Muscle layer of duodenum (tissue), 2 donors: ENCODE results near the gene TLX1.

ENCODE experiments used
- H3K27ac ChIP-seq: one replicate; pipeline ENCODE4 v1.7.0; 2013; ENCODE audit warnings: mild to moderate bottlenecking, low read length
- H3K27me3 ChIP-seq: one replicate; pipeline ENCODE4 v1.7.0; 2013; ENCODE audit warnings: low read depth, mild to moderate bottlenecking, control low read depth, low read length
- H3K36me3 ChIP-seq, 2 donors: one replicate each; pipeline ENCODE4 v1.7.0; 2013; ENCODE audit warnings: low read length in 2 of 2, control low read depth in 1 of 2, mild to moderate bottlenecking in 1 of 2; ENCODE audit not compliant: insufficient read depth in 2 of 2, control insufficient read depth in 1 of 2
- H3K4me1 ChIP-seq, 2 donors: one replicate each; pipeline ENCODE4 v1.7.0; 2013; ENCODE audit warnings: low read length in 2 of 2, mild to moderate bottlenecking in 2 of 2, control low read depth in 1 of 2, moderate library complexity in 1 of 2; ENCODE audit not compliant: insufficient read depth in 2 of 2, control insufficient read depth in 1 of 2
- H3K4me3 ChIP-seq, 2 donors: one replicate each; pipeline ENCODE4 v1.7.0; 2013; ENCODE audit warnings: low read length in 2 of 2, low read depth in 1 of 2, mild to moderate bottlenecking in 1 of 2
- H3K9me3 ChIP-seq, 2 donors: one replicate each; pipeline ENCODE4 v1.7.0; 2013; ENCODE audit warnings: low read length in 2 of 2, control low read depth in 1 of 2, mild to moderate bottlenecking in 1 of 2; ENCODE audit not compliant: control insufficient read depth in 1 of 2
- donor health status: healthy.

TLX1 gene

GRCh38 chr10:101162677-101163076, 31.6 kb downstream of the TLX1 start:
- Histone ChIP-seq H3K4me1 (no peaks in the 10 kb centered on the region), H3K27ac (no peak overlapping the region), H3K36me3 (no peaks in the 10 kb centered on the region), H3K4me3 (no peak overlapping the region), H3K27me3 (peaks cover 16% of the 10 kb centered on the region), H3K9me3 (no peaks in the 10 kb centered on the region)

- Histone ChIP-seq H3K27me3 (peaks cover 16% of the 10 kb centered on the region), H3K36me3 (no peaks in the 10 kb centered on the region), H3K27ac (no peak overlapping the region), H3K9me3 (no peaks in the 10 kb centered on the region), H3K4me3 (no peak overlapping the region), H3K4me1 (no peaks in the 10 kb centered on the region)
Observed at GRCh38 chr10:101164020-101164419, 32.9 kb downstream of the TLX1 start.

GRCh38 chr10:101165736-101166135, 34.6 kb downstream of the TLX1 start:
- Histone ChIP-seq H3K36me3 (no peaks in the 10 kb centered on the region), H3K9me3 (no peaks in the 10 kb centered on the region), H3K4me1 (no peaks in the 10 kb centered on the region), H3K27ac (no peak overlapping the region), H3K27me3 (peaks cover 16% of the 10 kb centered on the region), H3K4me3 (no peak overlapping the region)

- Histone ChIP-seq H3K4me3 (no peak overlapping the region), H3K9me3 (no peaks in the 10 kb centered on the region), H3K27me3 (peaks cover 16% of the 10 kb centered on the region), H3K27ac (no peak overlapping the region), H3K4me1 (no peaks in the 10 kb centered on the region), H3K36me3 (no peaks in the 10 kb centered on the region)
Observed at GRCh38 chr10:101166430-101166829, 35.3 kb downstream of the TLX1 start.

GRCh38 chr10:101172741-101173140, 41.6 kb downstream of the TLX1 start:
- no peak overlapping the region for H3K27ac ChIP-seq
- H3K4me3 ChIP-seq: no peak overlapping the region
- no peaks in the 10 kb centered on the region for H3K27me3 ChIP-seq
- H3K9me3 ChIP-seq: peaks cover 3 to 13% of the 10 kb centered on the region in 2 donors
- no peaks in the 10 kb centered on the region for H3K36me3 ChIP-seq
- H3K4me1 ChIP-seq: no peaks in the 10 kb centered on the region

GRCh38 chr10:101174319-101174718, 43.2 kb downstream of the TLX1 start:
- Histone ChIP-seq H3K4me3 (no peak overlapping the region), H3K27ac (no peak overlapping the region), H3K27me3 (no peaks in the 10 kb centered on the region), H3K9me3 (peaks cover 3 to 13% of the 10 kb centered on the region in 2 donors), H3K4me1 (no peaks in the 10 kb centered on the region), H3K36me3 (no peaks in the 10 kb centered on the region)

- no peaks in the 10 kb centered on the region for H3K4me1 ChIP-seq
- no peaks in the 10 kb centered on the region for H3K27me3 ChIP-seq
- H3K36me3 ChIP-seq: no peaks in the 10 kb centered on the region
- H3K4me3 ChIP-seq: no peak overlapping the region
- H3K27ac ChIP-seq: no peak overlapping the region
- H3K9me3 ChIP-seq: peaks cover 3 to 13% of the 10 kb centered on the region in 2 donors
Observed at GRCh38 chr10:101176577-101176976, 45.5 kb downstream of the TLX1 start.

GRCh38 chr10:101182936-101183335, 51.8 kb downstream of the TLX1 start:
- no peak overlapping the region for H3K4me3 ChIP-seq
- no peak overlapping the region for H3K27ac ChIP-seq
- no peaks in the 10 kb centered on the region for H3K9me3 ChIP-seq
- no peaks in the 10 kb centered on the region for H3K36me3 ChIP-seq
- no peaks in the 10 kb centered on the region for H3K27me3 ChIP-seq
- no peaks in the 10 kb centered on the region for H3K4me1 ChIP-seq

- H3K4me1 ChIP-seq: no peaks in the 10 kb centered on the region
- no peaks in the 10 kb centered on the region for H3K36me3 ChIP-seq
- no peak overlapping the region for H3K4me3 ChIP-seq
- H3K9me3 ChIP-seq: no peaks in the 10 kb centered on the region
- no peaks in the 10 kb centered on the region for H3K27me3 ChIP-seq
- no peak overlapping the region for H3K27ac ChIP-seq
Observed at GRCh38 chr10:101183458-101184183, 52.5 kb downstream of the TLX1 start.
